Naive thymus-derived CD4-positive, alpha-beta T cell (primary cell): ENCODE measurements around the gene NSMF. TPM values are rescaled to one million over a fixed set of nuclear protein-coding genes. Genes with fewer than 3 reads are reported as not detected.

ENCODE experiments used
- ATAC-seq: fragments of 150-1000 bp; cut with Tn5 transposase; 2 replicates; pipeline ENCODE4 v1.10.0; 2021; ENCODE audit warnings: mild to moderate bottlenecking, moderate library complexity
- CTCF ChIA-PET: fragments of 350-600 bp; sonication (Branson Sonifier 250); formaldehyde crosslinking; loops from one replicate; lab custom pipeline; 2021; ENCODE audit warnings: antibody characterized with exemption; lab: Charles Lee
- POLR2A ChIA-PET: fragments of 350-600 bp; sonication (Branson Sonifier 250); formaldehyde crosslinking; loops from one replicate; lab custom pipeline; 2021; ENCODE audit warnings: antibody characterized with exemption, inconsistent platforms; lab: Charles Lee
- DNase-seq, 9 donors: peaks; one replicate each; pipeline versions ENCODE4 v3.0.0 to v3.0.0-alpha.2; 2020 to 2022; ENCODE audit warnings: mixed read lengths in 1 of 9
- H3K27ac ChIP-seq: one replicate; pipeline ENCODE4 v1.7.0; 2013; ENCODE audit warnings: mild to moderate bottlenecking, low read depth, low read length, moderate library complexity
- H3K27me3 ChIP-seq, 2 donors: one replicate each; pipeline ENCODE4 v1.7.0; 2013; ENCODE audit warnings: low read length in 2 of 2, mild to moderate bottlenecking in 2 of 2, moderate library complexity in 2 of 2; ENCODE audit not compliant: control insufficient read depth in 2 of 2, insufficient read depth in 2 of 2
- H3K36me3 ChIP-seq, 3 experiments: 1 replicate in 2 of 3; 2 replicates in 1 of 3; pipeline ENCODE4 v1.7.0; 2013; ENCODE audit warnings: low read length in 3 of 3, mild to moderate bottlenecking in 3 of 3, moderate library complexity in 1 of 3; ENCODE audit not compliant: insufficient read depth in 3 of 3, control insufficient read depth in 2 of 3
- H3K4me1 ChIP-seq, 2 donors: one replicate each; pipeline ENCODE4 v1.7.0; 2013; ENCODE audit warnings: low read length in 2 of 2, mild to moderate bottlenecking in 2 of 2, moderate library complexity in 1 of 2; ENCODE audit not compliant: control insufficient read depth in 2 of 2, insufficient read depth in 2 of 2
- H3K4me3 ChIP-seq: 2 replicates; pipeline ENCODE4 v1.7.0; 2013; ENCODE audit warnings: mild to moderate bottlenecking, low read length
- H3K9me3 ChIP-seq, 3 experiments: 1 replicate in 2 of 3; 2 replicates in 1 of 3; pipeline ENCODE4 v1.7.0; 2013; ENCODE audit warnings: low read length in 3 of 3; ENCODE audit not compliant: control insufficient read depth in 2 of 3
- H3K27ac Mint-ChIP-seq, 9 donors: one replicate each; pipeline ENCODE4 v1.8.0; 2020 to 2022; ENCODE audit warnings: mixed read lengths in 9 of 9, mild to moderate bottlenecking in 8 of 9, moderate library complexity in 5 of 9, inconsistent platforms in 2 of 9
- H3K27me3 Mint-ChIP-seq, 5 donors: one replicate each; pipeline ENCODE4 v1.8.0; 2021 to 2022; ENCODE audit warnings: mixed read lengths in 5 of 5, mild to moderate bottlenecking in 1 of 5
- H3K36me3 Mint-ChIP-seq, 5 donors: one replicate each; pipeline ENCODE4 v1.8.0; 2020 to 2022; ENCODE audit warnings: mixed read lengths in 5 of 5, mild to moderate bottlenecking in 3 of 5, inconsistent platforms in 1 of 5
- H3K4me1 Mint-ChIP-seq, 7 donors: one replicate each; pipeline ENCODE4 v1.8.0; 2020 to 2022; ENCODE audit warnings: mixed read lengths in 7 of 7, mild to moderate bottlenecking in 3 of 7, inconsistent platforms in 1 of 7
- H3K4me3 Mint-ChIP-seq, 10 donors: one replicate each; pipeline ENCODE4 v1.8.0; 2020 to 2022; ENCODE audit warnings: mild to moderate bottlenecking in 10 of 10, mixed read lengths in 10 of 10, moderate library complexity in 6 of 10, inconsistent platforms in 2 of 10
- H3K9me3 Mint-ChIP-seq, 11 donors: one replicate each; pipeline ENCODE4 v1.8.0; 2020 to 2022; ENCODE audit warnings: mixed read lengths in 11 of 11, mild to moderate bottlenecking in 4 of 11, inconsistent platforms in 1 of 11, moderate library complexity in 1 of 11
- intact Hi-C, 2 donors: fragments of 100-400 bp; cut with micrococcal nuclease; formaldehyde crosslinking; loops; one replicate each; pipeline ENCODE4 v1.15.1; 2023
- polyA plus RNA-seq, 2 donors: library from polyadenylated mRNA; unstranded; fragments of 300-500 nt; fragmentation: Illumina TruSeq; gene quantifications; one replicate each; pipeline ENCODE4 v1.2.3, GENCODE V29; 2021
- total RNA-seq, 6 experiments: library from RNA in 5 of 6; stranded (reverse) in 5 of 6; gene quantifications; 1 replicate in 5 of 6; 2 replicates in 1 of 6; pipeline ENCODE4 v1.2.3 and lab custom pipeline; 2021 to 2026

Gene NSMF
- total and polyA plus RNA-seq, 7 experiments from 2014 or later, result 10.9 to 92.0 (median 29.0) TPM

GRCh38 chr9:137408651-137409405, 50.3 kb downstream of the NSMF start:
- Mint-ChIP-seq H3K36me3 (peaks cover 0 to 4% (median 0%) of the 10 kb centered on the region in 5 donors), H3K27me3 (peaks cover 0 to 4% (median 0%) of the 10 kb centered on the region in 5 donors), H3K9me3 (no peaks in the 10 kb centered on the region), H3K27ac (no peak overlapping the region), H3K4me1 (peaks cover 0 to 10% (median 8%) of the 10 kb centered on the region in 7 donors), H3K4me3 (peak overlapping the region in 2 of 10 donors; percentile 28 to 74)
- intact Hi-C loops, result no loop called here
- no peaks in the 10 kb centered on the region for H3K27me3 ChIP-seq
- no peak overlapping the region for H3K4me3 ChIP-seq
- POLR2A ChIA-PET, result no interaction called here
- no peaks in the 10 kb centered on the region for H3K9me3 ChIP-seq
- DNase-seq (no peak), ATAC-seq (no peak)
- H3K4me1 ChIP-seq, result peaks cover 3% of the 10 kb centered on the region in 2 donors
- no peaks in the 10 kb centered on the region for H3K36me3 ChIP-seq
- CTCF ChIA-PET, result interaction anchor here (0.6 to 0.8 kb wide), 2 partner anchors 21 to 99 kb away, joined by 3 read pairs; no protein-coding TSS in a partner anchor
- H3K27ac ChIP-seq, result no peak overlapping the region

GRCh38 chr9:137407590-137408300, 51.4 kb downstream of the NSMF start:
- Mint-ChIP-seq H3K36me3 (peaks cover 0 to 4% (median under 1%) of the 10 kb centered on the region in 5 donors), H3K27me3 (peaks cover 0 to 4% (median 0%) of the 10 kb centered on the region in 5 donors), H3K4me3 (peak overlapping the region in 1 of 10 donors; percentile 61), H3K9me3 (no peaks in the 10 kb centered on the region), H3K4me1 (peaks cover 0 to 10% (median 6%) of the 10 kb centered on the region in 7 donors), H3K27ac (no peak overlapping the region)
- Histone ChIP-seq H3K27ac (no peak overlapping the region), H3K9me3 (no peaks in the 10 kb centered on the region), H3K27me3 (no peaks in the 10 kb centered on the region), H3K4me1 (peaks cover 3% of the 10 kb centered on the region in 2 donors), H3K36me3 (no peaks in the 10 kb centered on the region), H3K4me3 (no peak overlapping the region)
- no peak for DNase-seq
- ChIA-PET POLR2A (no interaction called here), CTCF (interaction anchor here (0.6 to 0.8 kb wide), 2 partner anchors 20 to 98 kb away, joined by 3 read pairs; no protein-coding TSS in a partner anchor)
- intact Hi-C loops, result loop anchor here (1.0 to 2.0 kb wide), 4 partner anchors 105 to 113 kb away; partner anchors contain the start of gene NRARP (in 2 of the 2)
- ATAC-seq, result no peak

- Mint-ChIP-seq H3K9me3 (no peaks in the 10 kb centered on the region), H3K36me3 (peaks cover 0 to 11% (median 7%) of the 10 kb centered on the region in 5 donors), H3K4me3 (peak overlapping the region in 1 of 10 donors; percentile 61), H3K27me3 (peaks cover 0 to 4% (median 0%) of the 10 kb centered on the region in 5 donors), H3K27ac (no peak overlapping the region), H3K4me1 (peaks cover 0 to 12% (median 6%) of the 10 kb centered on the region in 7 donors)
- intact Hi-C loops, result loop anchor here (1.0 to 2.0 kb wide), 4 partner anchors 104 to 112 kb away; partner anchors contain the start of gene NRARP (in 2 of the 2)
- ATAC-seq (peak; percentile 88), DNase-seq (peak; percentile 34 to 76 (median 48))
- Histone ChIP-seq H3K36me3 (no peaks in the 10 kb centered on the region), H3K4me3 (no peak overlapping the region), H3K27me3 (no peaks in the 10 kb centered on the region), H3K27ac (no peak overlapping the region), H3K4me1 (peaks cover 3% of the 10 kb centered on the region in 2 donors), H3K9me3 (no peaks in the 10 kb centered on the region)
- ChIA-PET CTCF (no interaction called here), POLR2A (no interaction called here)
Measured at GRCh38 chr9:137406876-137407589, 52.1 kb downstream of the NSMF start.

- Histone ChIP-seq H3K27ac (no peak overlapping the region), H3K4me1 (peaks cover 3% of the 10 kb centered on the region in 2 donors), H3K36me3 (no peaks in the 10 kb centered on the region), H3K4me3 (no peak overlapping the region), H3K9me3 (no peaks in the 10 kb centered on the region), H3K27me3 (no peaks in the 10 kb centered on the region)
- peaks cover 0 to 13% (median 6%) of the 10 kb centered on the region in 7 donors for H3K4me1 Mint-ChIP-seq
- no peak overlapping the region for H3K27ac Mint-ChIP-seq
- ATAC-seq (no peak), DNase-seq (no peak)
- H3K4me3 Mint-ChIP-seq, result peak overlapping the region in 6 of 10 donors; percentile 13 to 76 (median 39)
- intact Hi-C loops, result loop anchor here in 1 of 2 donors (2.0 kb wide), 2 partner anchors 103 to 111 kb away; partner anchors contain the start of gene NRARP
- POLR2A ChIA-PET, result no interaction called here
- peaks cover 0 to 12% (median 7%) of the 10 kb centered on the region in 5 donors for H3K36me3 Mint-ChIP-seq
- peaks cover 0 to 4% (median 0%) of the 10 kb centered on the region in 5 donors for H3K27me3 Mint-ChIP-seq
- no peaks in the 10 kb centered on the region for H3K9me3 Mint-ChIP-seq
- CTCF ChIA-PET, result no interaction called here
Measured at GRCh38 chr9:137406085-137406760, 52.9 kb downstream of the NSMF start.

- POLR2A ChIA-PET, result no interaction called here
- H3K36me3 Mint-ChIP-seq, result peaks cover 0 to 12% (median 7%) of the 10 kb centered on the region in 5 donors
- no peaks in the 10 kb centered on the region for H3K9me3 Mint-ChIP-seq
- Histone ChIP-seq H3K36me3 (no peaks in the 10 kb centered on the region), H3K9me3 (no peaks in the 10 kb centered on the region), H3K27me3 (no peaks in the 10 kb centered on the region), H3K27ac (no peak overlapping the region), H3K4me1 (peaks cover under 1 to 3% of the 10 kb centered on the region in 2 donors), H3K4me3 (no peak overlapping the region)
- H3K27me3 Mint-ChIP-seq, result peaks cover 0 to 4% (median 0%) of the 10 kb centered on the region in 5 donors
- H3K27ac Mint-ChIP-seq, result no peak overlapping the region
- H3K4me1 Mint-ChIP-seq, result peaks cover 0 to 13% (median 6%) of the 10 kb centered on the region in 7 donors
- intact Hi-C loops, result loop anchor here in 1 of 2 donors (2.0 kb wide), 2 partner anchors 103 to 111 kb away; partner anchors contain the start of gene NRARP
- H3K4me3 Mint-ChIP-seq, result peak overlapping the region in 5 of 10 donors; percentile 13 to 76 (median 45)
- DNase-seq, result no peak
- ATAC-seq, result no peak
- CTCF ChIA-PET, result no interaction called here
Measured at GRCh38 chr9:137405677-137406081, 53.5 kb downstream of the NSMF start.
